Measurements from ENCODE around the gene SEMA4B. TPM values are rescaled to one million over a fixed set of nuclear protein-coding genes. Genes with fewer than 3 reads are reported as not detected.
A peak's percentile ranks its signal among the peaks of the same experiment; 100 is the strongest.

SEMA4B gene
- total and polyA plus RNA-seq, 2 of the 8 experiments (the other 6 are each of a cell fraction or from before 2014, with no cell fraction given) = 42.7 to 43.0 TPM

DNA sequence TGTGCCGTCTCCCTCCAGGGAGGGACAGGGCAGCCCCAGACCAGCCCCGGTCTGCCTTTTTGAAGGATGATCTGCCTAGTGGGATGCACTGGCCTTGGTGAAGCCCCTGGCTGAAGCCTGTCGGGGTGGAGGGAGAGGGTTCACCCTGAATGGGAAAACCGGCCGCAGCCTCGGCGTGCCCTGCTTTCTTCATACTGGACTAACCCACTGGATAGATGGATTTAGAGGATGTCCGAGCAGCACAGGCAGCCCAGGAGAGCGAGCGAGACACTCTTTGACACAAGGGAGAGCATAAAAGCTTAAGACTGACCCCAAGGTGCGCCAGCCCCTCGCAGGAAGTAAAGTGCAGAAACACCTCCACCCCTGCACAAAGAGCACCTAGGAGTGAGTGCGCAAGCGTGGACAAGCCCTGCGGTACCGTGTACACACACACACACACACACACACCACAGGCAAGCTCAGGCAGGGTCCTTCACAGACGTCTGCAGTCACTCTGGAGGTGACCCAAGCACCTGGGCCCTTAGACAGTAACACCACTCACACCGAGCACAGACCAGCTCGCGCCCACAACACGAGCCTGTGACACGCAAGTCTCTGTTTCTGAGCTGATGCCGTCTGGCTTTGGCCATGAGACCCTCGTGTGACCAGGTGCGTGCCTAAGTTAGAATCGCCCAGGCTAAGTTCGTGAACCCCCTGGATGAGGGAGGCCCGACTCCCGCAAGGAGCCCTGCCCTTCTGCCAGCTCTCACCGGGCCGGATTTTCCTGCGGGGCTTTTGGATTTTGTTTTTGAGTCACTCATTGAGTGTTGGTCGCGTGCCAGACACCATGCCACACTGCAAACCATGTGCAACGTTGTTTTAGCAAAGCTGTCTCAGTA lies 11.3 kb downstream of the SEMA4B start:
- TF ChIP-seq GTF2F1 (IDR thresholded peaks at IDR 0.05; ENCODE audit: borderline replicate concordance, low read depth, low read length) = no peak
- no peak overlapping the region for H3K4ac ChIP-seq (replicated peaks; ENCODE audit: insufficient read length, low read depth, low read length)
- no peaks in the 10 kb centered on the region for H3K9me3 ChIP-seq (ENCODE audit: insufficient read depth in 2 of 2, low read depth in 1 of 2, low read length in 1 of 2)
- ChIA-PET POLR2A (ENCODE audit: partially characterized antibody) (interaction anchor here (0.7 to 4.8 kb wide), 3 partner anchors 11 to 51 kb away, joined by 3 to 25 read pairs (median 3); partner anchors contain the start of gene SEMA4B), CTCF (ENCODE audit: partially characterized antibody) (interaction anchor here (1.0 to 12.3 kb wide), 8 partner anchors 8 to 72 kb away, joined by 3 to 182 read pairs (median 4); partner anchors contain the start of genes CIB1, GDPGP1 and SEMA4B)
- H3K27me3 ChIP-seq (replicated peaks in 1 of 4; ENCODE audit: control insufficient read depth in 3 of 4, extremely low read depth in 1 of 4, insufficient read depth in 3 of 4, low read length in 3 of 4) = no peaks in the 10 kb centered on the region
- no peaks in the 10 kb centered on the region; the same call in 1 of the 2 replicates for H3K23me2 ChIP-seq (ENCODE audit: low read depth, low read length)
- no peak overlapping the region for H4K91ac ChIP-seq (replicated peaks; ENCODE audit: insufficient read length, low read length)
- H2BK120ac ChIP-seq (replicated peaks; ENCODE audit: low read depth, low read length) = no peak overlapping the region
- H2BK5ac ChIP-seq (ENCODE audit: low read depth, low read length) = peak overlapping the region; percentile 31; the same call in 1 of the 2 replicates
- H3K14ac ChIP-seq (ENCODE audit: insufficient read length) = no peak overlapping the region
- H3K79me2 ChIP-seq (ENCODE audit: control insufficient read depth in 1 of 2, insufficient read depth in 2 of 2, low read length in 2 of 2) = peaks cover 0 to 25% of the 10 kb centered on the region in 2 experiments; a peak in 1 of 4 replicates
- FAIRE-seq (no peak), DNase-seq (ENCODE audit: low read depth in 1 of 2, low spot score in 2 of 2) (no peak)
- no peak overlapping the region; the same call in 1 of the 2 replicates for H4K8ac ChIP-seq (ENCODE audit: extremely low read depth, insufficient read depth, low read length)
- H3K4me3 ChIP-seq (ENCODE audit: extremely low read depth in 1 of 4, insufficient read depth in 2 of 4, low read depth in 3 of 4, low read length in 4 of 4) = no peak overlapping the region
- H4K20me1 ChIP-seq (replicated peaks in 1 of 2; ENCODE audit: control insufficient read depth in 1 of 2, insufficient read depth in 2 of 2, low read length in 2 of 2) = peaks cover 7 to 8% of the 10 kb centered on the region in 2 experiments
- WGBS, 2 experiments (ENCODE audit: extremely low coverage in 1 of 2, insufficient coverage in 1 of 2, insufficient read length in 1 of 2, insufficient replicate concordance in 2 of 2, low coverage in 1 of 2, low lambda C conversion rate in 2 of 2, missing lambda C conversion rate in 1 of 2) = 90% methylated on average over 34 of the region's 35 CpGs; no CpG with 5 or more reads in 1 of the 2 experiments
- no peak overlapping the region for H3K9ac ChIP-seq (replicated peaks in 1 of 4; ENCODE audit: extremely low read depth in 1 of 4, low read depth in 3 of 4, low read length in 3 of 4)
- no peak overlapping the region for H2BK20ac ChIP-seq (ENCODE audit: low read length)
- H2AK5ac ChIP-seq (ENCODE audit: low read depth, low read length) = peak overlapping the region; percentile 75; the same call in 1 of the 2 replicates
- 0 out of 2 replicates have a peak overlapping the region, but pooled peaks have one; percentile 21 for H3K27ac ChIP-seq (ENCODE audit: low read depth, low read length)
- peak overlapping the region; percentile 44; the same call in 1 of the 2 replicates for H2BK12ac ChIP-seq (ENCODE audit: low read depth, low read length)
- no peak overlapping the region for H2AFZ ChIP-seq (ENCODE audit: low read length)
- peaks cover 0 to 2% (median under 1%) of the 10 kb centered on the region in 4 experiments; a peak in 1 of 8 replicates for H3K36me3 ChIP-seq (ENCODE audit: control insufficient read depth in 2 of 4, insufficient read depth in 4 of 4, low read length in 3 of 4)
- no peak overlapping the region for H3K56ac ChIP-seq (replicated peaks; ENCODE audit: insufficient read length, low read depth, low read length)
- peaks cover 8% of the 10 kb centered on the region; the same call in 1 of the 2 replicates for H3K79me1 ChIP-seq (ENCODE audit: low read depth, low read length)
- peaks cover 0 to 3% (median under 1%) of the 10 kb centered on the region in 4 experiments; a peak in 3 of 7 replicates for H3K4me1 ChIP-seq (replicated peaks in 1 of 4; ENCODE audit: control insufficient read depth in 3 of 4, insufficient read depth in 4 of 4, low read length in 3 of 4)
- H2BK15ac ChIP-seq (ENCODE audit: low read length) = no peak overlapping the region
- no peak overlapping the region for H3K18ac ChIP-seq (ENCODE audit: extremely low read depth, low read length)
- no peak overlapping the region for H3K23ac ChIP-seq (ENCODE audit: insufficient read length)
- H4K5ac ChIP-seq (ENCODE audit: insufficient read length, low read depth, low read length) = no peak overlapping the region
- H3K4me2 ChIP-seq (ENCODE audit: insufficient read depth in 1 of 2, low read depth in 2 of 2, low read length in 2 of 2) = no peak overlapping the region
